ENCODE measurements around the gene LRRC56.
"Not testable (repeated sequence)": the region's sequence is repeated elsewhere in the genome, so short reads cannot be mapped to it uniquely, and the experiment has no call there.

The LRRC56 gene

DNA sequence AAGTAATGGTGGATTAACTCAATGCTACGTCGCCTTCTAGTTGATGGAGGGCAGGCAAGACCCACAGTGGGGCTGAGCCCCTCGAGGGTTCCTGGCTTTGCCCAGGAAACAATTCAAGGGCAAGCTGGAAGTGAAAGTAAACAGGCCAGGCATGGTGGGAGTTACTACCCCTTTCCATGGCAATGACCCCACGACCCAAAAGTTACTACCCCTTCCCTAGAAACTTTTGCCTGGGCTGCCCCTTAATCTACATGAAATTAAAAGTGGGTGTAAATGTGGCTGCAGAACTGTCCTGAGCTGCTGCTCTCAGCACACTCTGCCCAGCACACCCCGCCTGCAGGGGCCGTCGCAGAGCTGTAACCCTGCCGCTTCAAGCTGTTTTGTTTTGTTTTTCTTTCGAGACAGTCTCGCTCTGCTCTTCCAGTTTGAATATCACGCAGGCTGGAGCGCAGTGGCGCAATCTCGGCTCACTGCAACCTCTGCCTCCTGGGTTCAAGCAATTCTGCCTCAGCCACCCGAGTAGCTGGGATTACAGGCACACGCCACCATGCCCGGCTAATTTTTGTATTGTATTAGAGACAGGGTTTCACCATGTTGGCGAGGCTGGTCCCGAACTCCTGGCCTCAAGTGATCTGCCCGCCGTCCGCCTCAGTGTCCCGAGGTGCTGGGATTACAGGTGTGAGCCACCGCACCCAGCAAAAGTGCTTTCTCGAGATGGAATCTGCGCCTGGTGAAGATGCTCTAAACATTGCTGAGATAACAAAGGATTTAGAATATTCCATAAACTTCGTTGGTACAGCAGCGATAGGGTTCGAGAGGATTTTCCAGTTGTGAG lies 24.3 kb upstream of the LRRC56 start:
- Histone ChIP-seq H3K27ac (ENCODE audit: low read depth, low read length) (no peak overlapping the region), H3K4me1 (ENCODE audit: insufficient read depth, low read length) (no peaks in the 10 kb centered on the region), H3K27me3 (ENCODE audit: insufficient read depth, low read length) (no peaks in the 10 kb centered on the region), H3K9ac (ENCODE audit: low read depth, low read length) (no peak overlapping the region), H3K36me3 (ENCODE audit: insufficient read depth, low read length) (peaks cover 15% of the 10 kb centered on the region), H3K4me3 (ENCODE audit: low read length) (no peak overlapping the region), H3K9me3 (ENCODE audit: insufficient read depth, low read depth, low read length) (peaks cover 8% of the 10 kb centered on the region; the same call in 1 of the 2 replicates)
- 94% methylated on average over 29 of the region's 29 CpGs for WGBS

DNA sequence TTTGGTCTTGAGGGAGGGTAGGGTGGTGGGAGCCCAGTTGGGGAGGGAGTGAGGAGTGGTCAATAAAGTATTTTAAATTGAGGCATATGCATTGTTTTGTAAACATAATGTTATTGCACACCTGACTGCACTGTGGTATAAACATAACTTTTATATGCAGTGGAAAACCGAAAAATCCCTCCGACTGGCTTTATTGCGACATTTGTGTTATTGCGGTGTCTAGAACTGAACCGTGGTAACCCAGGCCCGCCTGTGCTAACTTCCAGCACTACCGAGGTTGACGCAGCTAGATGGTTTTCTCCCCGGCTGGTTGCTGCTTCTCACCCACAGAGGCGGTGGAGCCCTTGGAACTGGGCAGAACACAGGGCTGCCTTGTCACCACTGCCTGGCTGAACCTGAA lies 22.7 kb upstream of the LRRC56 start:
- H3K36me3 ChIP-seq (ENCODE audit: insufficient read depth, low read length), result peaks cover 10% of the 10 kb centered on the region
- 95% methylated on average over 10 of the region's 10 CpGs for WGBS

DNA sequence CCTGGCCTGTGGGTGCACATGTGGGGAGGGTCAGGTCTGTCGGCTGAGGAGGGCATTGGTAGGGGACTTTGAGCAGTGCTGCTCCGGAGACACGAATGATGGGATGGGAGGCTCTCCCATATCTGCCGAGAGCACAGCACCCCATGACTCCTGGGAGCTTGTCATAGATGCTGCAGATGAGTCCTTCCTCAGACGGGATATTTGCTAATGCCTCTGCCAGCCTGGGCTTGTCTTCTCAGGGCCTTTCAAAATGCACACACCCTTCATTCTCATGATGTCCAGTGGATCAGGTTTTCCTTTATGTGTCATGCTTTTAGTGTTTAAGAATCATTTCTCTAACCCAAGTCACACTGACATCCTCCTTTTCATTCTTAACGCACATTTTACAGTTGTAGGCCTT lies 22.2 kb upstream of the LRRC56 start:
- 96% methylated on average over 6 of the region's 6 CpGs for WGBS
- H3K4me1 ChIP-seq (ENCODE audit: insufficient read depth, low read length), result no peaks in the 10 kb centered on the region
- H3K27ac ChIP-seq (ENCODE audit: low read depth, low read length), result no peak overlapping the region
- peaks cover 8% of the 10 kb centered on the region; the same call in 1 of the 2 replicates for H3K9me3 ChIP-seq (ENCODE audit: insufficient read depth, low read depth, low read length)
- H3K9ac ChIP-seq (ENCODE audit: low read depth, low read length), result no peak overlapping the region
- H3K36me3 ChIP-seq (ENCODE audit: insufficient read depth, low read length), result peaks cover 5% of the 10 kb centered on the region
- no peaks in the 10 kb centered on the region for H3K27me3 ChIP-seq (ENCODE audit: insufficient read depth, low read length)
- no peak overlapping the region for H3K4me3 ChIP-seq (ENCODE audit: low read length)

More for the DNA sequence above, 22.7 kb upstream of the LRRC56 start:
- H3K9ac ChIP-seq (ENCODE audit: low read depth, low read length), result no peak overlapping the region
- peaks cover 8% of the 10 kb centered on the region; the same call in 1 of the 2 replicates for H3K9me3 ChIP-seq (ENCODE audit: insufficient read depth, low read depth, low read length)
- H3K4me1 ChIP-seq (ENCODE audit: insufficient read depth, low read length), result no peaks in the 10 kb centered on the region
- H3K27me3 ChIP-seq (ENCODE audit: insufficient read depth, low read length), result no peaks in the 10 kb centered on the region
- H3K27ac ChIP-seq (ENCODE audit: low read depth, low read length), result no peak overlapping the region
- no peak overlapping the region for H3K4me3 ChIP-seq (ENCODE audit: low read length)

- H3K27me3 ChIP-seq (ENCODE audit: insufficient read depth, low read length), result no peaks in the 10 kb centered on the region
- no peaks in the 10 kb centered on the region for H3K4me1 ChIP-seq (ENCODE audit: insufficient read depth, low read length)
- no peak overlapping the region for H3K4me3 ChIP-seq (ENCODE audit: low read length)
- peaks cover 3% of the 10 kb centered on the region; the same call in 1 of the 2 replicates for H3K36me3 ChIP-seq (ENCODE audit: insufficient read depth, low read length)
- H3K9ac ChIP-seq (ENCODE audit: low read depth, low read length), result no peak overlapping the region
- WGBS, result 85% methylated on average over 4 of the region's 4 CpGs
- H3K9me3 ChIP-seq (ENCODE audit: insufficient read depth, low read depth, low read length), result peaks cover 8% of the 10 kb centered on the region; the same call in 1 of the 2 replicates
- H3K27ac ChIP-seq (ENCODE audit: low read depth, low read length), result no peak overlapping the region
These were observed 20.9 kb upstream of the LRRC56 start for GRCh38 chr11:516400-516799.

DNA sequence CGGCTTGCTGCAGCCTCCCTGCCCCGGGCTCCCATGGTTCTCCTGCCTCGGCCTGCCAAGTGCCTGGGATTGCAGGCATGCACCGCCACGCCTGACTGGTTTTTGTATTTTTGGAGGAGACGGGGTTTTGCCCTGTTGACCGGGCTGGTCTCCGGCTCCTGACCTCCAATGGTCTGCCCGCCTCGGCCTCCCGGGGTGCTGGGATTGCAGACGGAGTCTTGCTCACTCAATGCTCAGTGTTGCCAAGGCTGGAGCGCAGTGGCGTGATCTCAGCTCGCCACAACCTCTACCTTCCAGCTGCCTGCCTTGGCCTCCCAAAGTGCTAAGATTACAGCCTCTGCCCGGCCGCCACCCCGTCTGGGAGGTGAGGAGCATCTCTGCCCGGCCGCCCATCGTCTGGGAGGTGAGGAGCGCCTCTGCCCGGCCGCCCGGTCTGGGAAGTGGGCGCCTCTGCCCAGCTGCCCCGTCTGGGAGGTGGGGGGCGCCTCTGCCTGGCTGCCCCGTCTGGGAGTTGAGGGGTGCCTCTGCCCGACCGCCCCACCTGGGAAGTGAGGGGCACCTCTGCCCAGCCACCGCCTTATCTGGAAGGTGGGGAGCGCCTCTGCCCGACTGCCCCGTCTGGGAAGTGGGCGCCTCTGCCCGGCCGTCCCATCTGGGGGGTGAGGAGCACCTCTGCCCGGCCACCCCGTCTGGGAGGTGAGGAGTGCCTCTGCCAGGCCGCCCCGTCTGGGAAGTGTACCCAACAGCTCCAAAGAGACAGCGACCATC lies 20.2 kb upstream of the LRRC56 start:
- 96% methylated on average over 43 of the region's 43 CpGs for WGBS
- H3K36me3 ChIP-seq (ENCODE audit: insufficient read depth, low read length); H3K4me1 ChIP-seq (ENCODE audit: insufficient read depth, low read length); H3K27ac ChIP-seq (ENCODE audit: low read depth, low read length); H3K4me3 ChIP-seq (ENCODE audit: low read length); H3K9ac ChIP-seq (ENCODE audit: low read depth, low read length); H3K27me3 ChIP-seq (ENCODE audit: insufficient read depth, low read length); H3K9me3 ChIP-seq (ENCODE audit: insufficient read depth, low read depth, low read length): not testable (repeated sequence)

DNA sequence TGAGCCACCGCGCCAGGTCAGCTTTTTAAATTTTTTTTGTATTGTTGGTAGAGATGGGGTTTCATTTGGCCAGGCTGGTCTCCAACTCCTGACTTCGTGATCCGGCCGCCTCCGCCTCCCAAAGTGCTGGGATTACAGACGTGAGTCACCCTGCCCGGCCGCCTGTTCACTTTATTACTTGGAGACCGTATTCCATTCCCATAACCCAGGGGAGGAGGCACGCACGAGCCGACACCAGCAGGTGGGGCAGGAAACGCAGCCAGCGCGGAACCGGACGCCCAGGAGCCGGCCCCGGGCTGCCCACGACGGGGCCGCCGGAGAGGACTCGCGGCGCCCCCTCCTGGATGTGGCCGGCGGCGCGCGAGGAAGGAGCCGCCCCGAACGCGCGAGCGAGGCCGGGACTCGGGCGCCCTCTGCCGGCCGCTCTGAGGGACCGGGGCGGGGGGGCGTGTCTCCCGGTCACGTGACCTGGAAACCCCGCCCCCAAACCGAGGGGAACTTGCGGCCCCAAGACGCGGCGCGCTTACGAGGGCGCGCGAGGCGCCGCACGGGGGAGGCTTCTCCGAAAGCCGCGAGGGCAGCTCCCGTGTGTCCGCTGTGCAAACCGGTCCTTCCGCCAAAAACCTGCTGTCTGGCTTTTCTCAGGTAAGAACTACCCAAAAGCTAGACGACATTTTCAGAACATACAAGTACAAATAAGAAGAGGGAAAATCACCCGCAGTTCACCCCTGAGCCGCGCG lies 18.7 kb upstream of the LRRC56 start:
- H3K36me3 ChIP-seq (ENCODE audit: insufficient read depth, low read length), result no peaks in the 10 kb centered on the region; the same call in 1 of the 2 replicates
- no peak overlapping the region for H3K27ac ChIP-seq (ENCODE audit: low read depth, low read length)
- no peaks in the 10 kb centered on the region for H3K27me3 ChIP-seq (ENCODE audit: insufficient read depth, low read length)
- H3K4me1 ChIP-seq (ENCODE audit: insufficient read depth, low read length), result no peaks in the 10 kb centered on the region
- peak overlapping the region; percentile 37 for H3K4me3 ChIP-seq (ENCODE audit: low read length)
- 31% methylated on average over 74 of the region's 74 CpGs for WGBS
- H3K9me3 ChIP-seq (ENCODE audit: insufficient read depth, low read depth, low read length), result peaks cover 8% of the 10 kb centered on the region; the same call in 1 of the 2 replicates
- H3K9ac ChIP-seq (ENCODE audit: low read depth, low read length), result no peak overlapping the region

- no peak overlapping the region for H3K27ac ChIP-seq (ENCODE audit: low read depth, low read length)
- whole genome bisulfite sequencing, result 92% methylated on average over 39 of the region's 39 CpGs
- H3K36me3 ChIP-seq (ENCODE audit: insufficient read depth, low read length), result no peaks in the 10 kb centered on the region
- no peak overlapping the region for H3K4me3 ChIP-seq (ENCODE audit: low read length)
- H3K9ac ChIP-seq (ENCODE audit: low read depth, low read length), result no peak overlapping the region
- no peaks in the 10 kb centered on the region for H3K4me1 ChIP-seq (ENCODE audit: insufficient read depth, low read length)
- H3K9me3 ChIP-seq (ENCODE audit: insufficient read depth, low read depth, low read length), result peaks cover 8% of the 10 kb centered on the region; the same call in 1 of the 2 replicates
- H3K27me3 ChIP-seq (ENCODE audit: insufficient read depth, low read length), result no peaks in the 10 kb centered on the region
These were observed 16.7 kb upstream of the LRRC56 start for GRCh38 chr11:520428-521176.

- H3K9ac ChIP-seq (ENCODE audit: low read depth, low read length), result no peak overlapping the region
- H3K36me3 ChIP-seq (ENCODE audit: insufficient read depth, low read length), result no peaks in the 10 kb centered on the region
- no peak overlapping the region for H3K27ac ChIP-seq (ENCODE audit: low read depth, low read length)
- 89% methylated on average over 10 of the region's 10 CpGs for WGBS
- H3K9me3 ChIP-seq (ENCODE audit: insufficient read depth, low read depth, low read length), result peaks cover 5% of the 10 kb centered on the region; the same call in 1 of the 2 replicates
- H3K4me1 ChIP-seq (ENCODE audit: insufficient read depth, low read length), result no peaks in the 10 kb centered on the region
- H3K4me3 ChIP-seq (ENCODE audit: low read length), result no peak overlapping the region
- H3K27me3 ChIP-seq (ENCODE audit: insufficient read depth, low read length), result no peaks in the 10 kb centered on the region
These were observed 16.1 kb upstream of the LRRC56 start for GRCh38 chr11:521177-521688.

- 89% methylated on average over 17 of the region's 17 CpGs for WGBS
- Histone ChIP-seq H3K9me3 (ENCODE audit: insufficient read depth, low read depth, low read length) (no peaks in the 10 kb centered on the region), H3K9ac (ENCODE audit: low read depth, low read length) (no peak overlapping the region), H3K27ac (ENCODE audit: low read depth, low read length) (no peak overlapping the region), H3K27me3 (ENCODE audit: insufficient read depth, low read length) (no peaks in the 10 kb centered on the region), H3K4me1 (ENCODE audit: insufficient read depth, low read length) (no peaks in the 10 kb centered on the region), H3K36me3 (ENCODE audit: insufficient read depth, low read length) (no peaks in the 10 kb centered on the region), H3K4me3 (ENCODE audit: low read length) (no peak overlapping the region)
These were observed 11.1 kb upstream of the LRRC56 start for GRCh38 chr11:526192-526591.

DNA sequence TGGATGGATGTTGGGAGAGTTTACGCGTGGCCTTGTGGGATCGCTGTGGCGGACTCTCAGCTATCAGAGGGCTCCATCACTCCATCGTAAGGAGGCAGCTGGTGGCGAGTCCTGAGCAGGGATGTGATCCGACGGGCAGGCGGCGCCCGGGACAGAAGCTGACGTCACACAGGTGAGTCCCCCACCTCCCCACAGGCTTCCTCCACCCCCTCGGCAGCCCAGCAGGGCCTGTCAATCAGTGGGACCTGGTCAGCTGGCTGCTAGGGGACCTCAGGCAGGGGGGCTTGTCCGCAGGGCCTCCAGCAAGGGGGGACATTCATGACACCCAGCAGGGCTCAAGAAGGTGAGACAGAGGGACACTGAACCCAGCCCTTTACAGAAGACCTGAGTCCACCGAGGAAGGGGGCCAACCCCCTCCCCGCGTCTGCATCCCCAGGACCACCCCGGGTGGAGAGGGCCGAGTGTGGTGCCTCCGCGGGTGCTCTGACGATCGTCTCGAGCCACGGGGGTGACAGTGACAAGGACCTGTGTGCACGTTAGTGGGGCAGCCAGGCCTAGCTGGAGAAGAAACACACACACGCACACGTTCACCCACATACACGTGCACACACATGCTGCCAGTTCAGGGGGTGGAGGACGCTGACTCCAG lies 9.0 kb upstream of the LRRC56 start:
- no peak overlapping the region for H3K4me3 ChIP-seq (ENCODE audit: low read length)
- 87% methylated on average over 30 of the region's 30 CpGs for WGBS

More for the DNA sequence above, 9.0 kb upstream of the LRRC56 start:
- Histone ChIP-seq H3K27ac (ENCODE audit: low read depth, low read length) (no peak overlapping the region), H3K9ac (ENCODE audit: low read depth, low read length) (no peak overlapping the region), H3K36me3 (ENCODE audit: insufficient read depth, low read length) (peaks cover 17% of the 10 kb centered on the region), H3K4me1 (ENCODE audit: insufficient read depth, low read length) (no peaks in the 10 kb centered on the region), H3K27me3 (ENCODE audit: insufficient read depth, low read length) (no peaks in the 10 kb centered on the region), H3K9me3 (ENCODE audit: insufficient read depth, low read depth, low read length) (no peaks in the 10 kb centered on the region)
